ENCODE measurements around the gene HPS4.

The HPS4 gene

GRCh38 chr22:26448941-26449340 lies 34.6 kb downstream of the HPS4 start:
- H3K27me3 ChIP-seq (ENCODE audit: insufficient read depth, insufficient read length): no peaks in the 10 kb centered on the region
- no peak overlapping the region for H3K9ac ChIP-seq (ENCODE audit: insufficient read length, low read depth)
- H3K9me3 ChIP-seq (ENCODE audit: insufficient read depth, low read length): no peaks in the 10 kb centered on the region
- DNase-seq (ENCODE audit: low read depth, low spot score): no peak
- H3K36me3 ChIP-seq (ENCODE audit: insufficient read depth, insufficient read length, low read length): peaks cover 31% of the 10 kb centered on the region
- no peaks in the 10 kb centered on the region for H3K4me1 ChIP-seq (ENCODE audit: insufficient read depth, insufficient read length)
- TF ChIP-seq SUZ12 (IDR thresholded peaks at IDR 0.05; ENCODE audit: extremely low read depth, insufficient read depth, insufficient read length) (no peak), ZNF274 (IDR thresholded peaks at IDR 0.05; ENCODE audit: low read depth, low read length) (no peak), YY1 (IDR thresholded peaks at IDR 0.05; ENCODE audit: insufficient read depth, insufficient read length) (no peak)
- H3K4me3 ChIP-seq (ENCODE audit: insufficient read length, low read depth): no peak overlapping the region

GRCh38 chr22:26448334-26448733 lies 35.2 kb downstream of the HPS4 start:
- TF ChIP-seq ZNF274 (IDR thresholded peaks at IDR 0.05; ENCODE audit: low read depth, low read length): no peak
- TF ChIP-seq SUZ12 (IDR thresholded peaks at IDR 0.05; ENCODE audit: extremely low read depth, insufficient read depth, insufficient read length): no peak
- TF ChIP-seq YY1 (IDR thresholded peaks at IDR 0.05; ENCODE audit: insufficient read depth, insufficient read length): no peak
- Histone ChIP-seq H3K36me3 (ENCODE audit: insufficient read depth, insufficient read length, low read length) (peaks cover 25% of the 10 kb centered on the region), H3K27me3 (ENCODE audit: insufficient read depth, insufficient read length) (no peaks in the 10 kb centered on the region), H3K9ac (ENCODE audit: insufficient read length, low read depth) (no peak overlapping the region), H3K4me3 (ENCODE audit: insufficient read length, low read depth) (no peak overlapping the region), H3K4me1 (ENCODE audit: insufficient read depth, insufficient read length) (no peaks in the 10 kb centered on the region), H3K9me3 (ENCODE audit: insufficient read depth, low read length) (no peaks in the 10 kb centered on the region)
- DNase-seq (ENCODE audit: low read depth, low spot score): no peak

- Histone ChIP-seq H3K27me3 (ENCODE audit: insufficient read depth, insufficient read length) (no peaks in the 10 kb centered on the region), H3K36me3 (ENCODE audit: insufficient read depth, insufficient read length, low read length) (peaks cover 21% of the 10 kb centered on the region), H3K9me3 (ENCODE audit: insufficient read depth, low read length) (no peaks in the 10 kb centered on the region), H3K4me3 (ENCODE audit: insufficient read length, low read depth) (no peak overlapping the region), H3K9ac (ENCODE audit: insufficient read length, low read depth) (no peak overlapping the region), H3K4me1 (ENCODE audit: insufficient read depth, insufficient read length) (no peaks in the 10 kb centered on the region)
- DNase-seq (ENCODE audit: low read depth, low spot score): no peak
- TF ChIP-seq YY1 (IDR thresholded peaks at IDR 0.05; ENCODE audit: insufficient read depth, insufficient read length): no peak
- TF ChIP-seq SUZ12 (IDR thresholded peaks at IDR 0.05; ENCODE audit: extremely low read depth, insufficient read depth, insufficient read length): no peak
- TF ChIP-seq ZNF274 (IDR thresholded peaks at IDR 0.05; ENCODE audit: low read depth, low read length): no peak
These were observed 35.8 kb downstream of the HPS4 start for GRCh38 chr22:26447584-26448329.

GRCh38 chr22:26446808-26447515 lies 36.6 kb downstream of the HPS4 start:
- Histone ChIP-seq H3K9me3 (ENCODE audit: insufficient read depth, low read length) (no peaks in the 10 kb centered on the region), H3K4me1 (ENCODE audit: insufficient read depth, insufficient read length) (no peaks in the 10 kb centered on the region), H3K4me3 (ENCODE audit: insufficient read length, low read depth) (no peak overlapping the region), H3K27me3 (ENCODE audit: insufficient read depth, insufficient read length) (no peaks in the 10 kb centered on the region), H3K36me3 (ENCODE audit: insufficient read depth, insufficient read length, low read length) (peaks cover 15% of the 10 kb centered on the region), H3K9ac (ENCODE audit: insufficient read length, low read depth) (no peak overlapping the region)
- TF ChIP-seq YY1 (IDR thresholded peaks at IDR 0.05; ENCODE audit: insufficient read depth, insufficient read length): no peak
- TF ChIP-seq ZNF274 (IDR thresholded peaks at IDR 0.05; ENCODE audit: low read depth, low read length): no peak
- TF ChIP-seq SUZ12 (IDR thresholded peaks at IDR 0.05; ENCODE audit: extremely low read depth, insufficient read depth, insufficient read length): no peak
- DNase-seq (ENCODE audit: low read depth, low spot score): no peak

- DNase-seq (ENCODE audit: low read depth, low spot score): no peak
- H3K27me3 ChIP-seq (ENCODE audit: insufficient read depth, insufficient read length): no peaks in the 10 kb centered on the region
- H3K9me3 ChIP-seq (ENCODE audit: insufficient read depth, low read length): no peaks in the 10 kb centered on the region
- TF ChIP-seq ZNF274 (IDR thresholded peaks at IDR 0.05; ENCODE audit: low read depth, low read length) (no peak), YY1 (IDR thresholded peaks at IDR 0.05; ENCODE audit: insufficient read depth, insufficient read length) (no peak), SUZ12 (IDR thresholded peaks at IDR 0.05; ENCODE audit: extremely low read depth, insufficient read depth, insufficient read length) (no peak)
- H3K4me3 ChIP-seq (ENCODE audit: insufficient read length, low read depth): no peak overlapping the region
- H3K4me1 ChIP-seq (ENCODE audit: insufficient read depth, insufficient read length): no peaks in the 10 kb centered on the region
- peaks cover 8% of the 10 kb centered on the region for H3K36me3 ChIP-seq (ENCODE audit: insufficient read depth, insufficient read length, low read length)
- no peak overlapping the region for H3K9ac ChIP-seq (ENCODE audit: insufficient read length, low read depth)
These were observed 37.9 kb downstream of the HPS4 start for GRCh38 chr22:26445577-26446275.

GRCh38 chr22:26444777-26445176 lies 38.8 kb downstream of the HPS4 start:
- DNase-seq (ENCODE audit: low read depth, low spot score): no peak
- no peak overlapping the region for H3K4me3 ChIP-seq (ENCODE audit: insufficient read length, low read depth)

More at GRCh38 chr22:26444777-26445176, 38.8 kb downstream of the HPS4 start:
- no peaks in the 10 kb centered on the region for H3K27me3 ChIP-seq (ENCODE audit: insufficient read depth, insufficient read length)
- peaks cover 3% of the 10 kb centered on the region for H3K36me3 ChIP-seq (ENCODE audit: insufficient read depth, insufficient read length, low read length)
- no peaks in the 10 kb centered on the region for H3K4me1 ChIP-seq (ENCODE audit: insufficient read depth, insufficient read length)
- no peaks in the 10 kb centered on the region for H3K9me3 ChIP-seq (ENCODE audit: insufficient read depth, low read length)
- TF ChIP-seq ZNF274 (IDR thresholded peaks at IDR 0.05; ENCODE audit: low read depth, low read length): no peak
- no peak for TF ChIP-seq SUZ12 (IDR thresholded peaks at IDR 0.05; ENCODE audit: extremely low read depth, insufficient read depth, insufficient read length)
- no peak for TF ChIP-seq YY1 (IDR thresholded peaks at IDR 0.05; ENCODE audit: insufficient read depth, insufficient read length)
- H3K9ac ChIP-seq (ENCODE audit: insufficient read length, low read depth): no peak overlapping the region
